CD4-positive, alpha-beta T cell treated with Interleukin-10 for 1 hour (primary cell): ENCODE measurements around the gene FRMD5.
A peak's percentile ranks its signal among the peaks of the same experiment; 100 is the strongest.
"Not testable (repeated sequence)": the region's sequence is repeated elsewhere in the genome, so short reads cannot be mapped to it uniquely, and the experiment has no call there.

Experiments
- DNase-seq: peaks from one replicate; pipeline ENCODE4 v3.0.0-alpha.2; 2020

The FRMD5 gene

GRCh38 chr15:43880406-43881194 lies 314.5 kb downstream of the FRMD5 start:
- DNase-seq, result no peak

- no peak for DNase-seq
These were observed 315.4 kb downstream of the FRMD5 start for GRCh38 chr15:43879386-43880355.

DNA sequence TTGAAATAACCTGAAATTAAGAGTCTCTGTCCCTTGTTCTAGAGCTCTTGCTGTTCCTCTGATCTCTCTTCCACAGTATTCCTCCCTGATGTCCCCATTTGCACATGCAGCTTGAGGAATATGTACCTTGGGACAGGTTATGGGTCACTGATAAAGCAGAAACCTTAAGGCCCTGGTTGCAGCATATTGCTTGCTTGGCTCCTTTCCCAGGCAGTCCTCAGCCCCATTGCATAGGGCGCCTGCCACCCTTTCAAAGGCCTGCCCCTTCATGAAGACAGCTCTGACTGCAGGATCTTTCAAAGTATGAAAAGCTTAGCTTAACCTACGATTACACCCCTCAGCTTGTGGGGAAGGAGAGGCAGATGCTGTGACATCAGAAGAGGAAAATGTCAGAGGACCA lies 316.6 kb downstream of the FRMD5 start:
- DNase-seq, result no peak

DNA sequence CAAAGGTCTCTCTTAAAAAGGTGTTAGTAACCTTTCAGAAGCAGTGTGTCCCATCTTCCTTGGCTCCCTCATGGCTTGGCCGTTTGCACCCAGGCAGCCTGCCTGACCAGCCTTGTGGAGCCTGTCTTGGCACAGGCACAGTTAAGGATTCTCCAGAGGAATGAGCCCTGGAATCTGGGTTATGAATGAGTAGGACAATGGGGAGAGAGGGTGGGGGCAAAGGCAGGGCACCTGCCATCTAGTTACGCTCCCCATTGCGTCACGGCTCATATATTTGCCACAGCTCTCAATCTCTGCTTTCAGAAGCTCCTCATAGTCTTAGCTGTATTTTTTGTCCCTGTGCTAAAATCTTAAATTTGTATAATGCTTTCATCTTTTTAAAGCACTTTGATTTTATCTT lies 317.7 kb downstream of the FRMD5 start:
- no peak for DNase-seq

DNA sequence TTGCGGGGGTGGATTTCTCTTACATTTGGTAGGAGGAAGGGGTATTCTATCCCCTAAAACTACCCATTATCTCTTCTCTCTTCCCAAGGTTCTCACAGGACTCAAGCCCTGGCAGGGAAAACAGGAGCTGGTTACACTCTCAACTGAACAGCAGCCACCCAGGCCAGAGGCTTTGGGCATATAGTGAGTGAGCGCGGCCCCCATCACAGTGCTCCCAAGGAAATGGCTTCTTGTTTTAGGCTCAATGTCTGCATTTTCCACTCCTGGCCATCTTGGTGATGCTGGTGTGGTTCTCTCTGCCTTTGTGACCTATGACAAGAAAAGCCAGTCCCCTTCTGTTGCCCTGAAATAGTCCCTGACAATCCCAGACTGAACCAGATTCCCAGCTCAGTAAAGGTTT lies 318.2 kb downstream of the FRMD5 start:
- DNase-seq, result no peak

DNA sequence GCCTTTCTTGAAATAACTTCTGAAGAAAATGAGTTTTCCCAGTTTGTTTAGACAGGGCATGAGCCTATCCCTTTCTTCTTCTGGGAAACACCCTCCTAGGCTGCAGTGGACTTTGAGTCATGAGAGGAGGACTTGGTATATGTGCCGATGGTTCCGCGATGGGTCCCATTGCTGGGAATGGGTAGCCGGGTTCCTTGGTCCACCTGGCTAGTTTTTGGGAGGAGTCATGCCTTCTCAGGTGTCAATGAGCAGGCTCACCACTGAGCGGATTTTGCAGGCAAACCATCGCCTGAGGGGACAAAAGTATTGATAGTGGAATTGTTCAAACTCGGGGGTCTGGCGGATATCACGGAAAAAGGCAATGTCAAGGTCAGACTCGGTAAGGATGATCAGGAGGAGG lies 321.4 kb downstream of the FRMD5 start:
- no peak for DNase-seq

DNA sequence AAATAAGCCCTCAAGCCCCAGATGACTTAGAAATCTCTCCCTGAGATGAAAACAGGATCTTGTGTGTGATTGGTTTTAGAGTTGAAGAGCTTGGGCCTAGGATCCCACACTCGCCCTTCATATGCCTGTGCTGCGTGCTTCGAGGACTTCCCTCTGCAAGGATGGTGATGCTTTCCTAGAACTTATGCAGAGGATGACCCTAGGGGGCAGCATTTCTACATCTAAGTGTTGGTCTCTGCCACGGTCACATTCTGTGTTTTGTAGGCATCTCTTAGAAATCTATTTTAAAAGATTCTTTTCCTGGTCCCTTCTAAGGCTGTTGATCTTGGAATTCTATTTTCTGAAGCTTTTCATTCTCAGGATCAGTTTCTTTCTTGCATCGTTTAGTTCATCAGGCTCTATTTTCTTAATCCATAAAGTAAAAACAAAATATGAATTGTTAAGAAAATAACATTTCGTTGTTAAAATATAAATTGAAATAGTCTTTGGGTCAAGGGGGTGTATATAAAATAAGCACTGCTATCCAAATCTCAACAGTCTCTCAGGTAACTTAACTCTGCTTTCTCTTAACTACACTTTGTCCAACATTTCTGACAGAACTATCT lies 322.6 kb downstream of the FRMD5 start:
- peak; percentile 22 for DNase-seq

DNA sequence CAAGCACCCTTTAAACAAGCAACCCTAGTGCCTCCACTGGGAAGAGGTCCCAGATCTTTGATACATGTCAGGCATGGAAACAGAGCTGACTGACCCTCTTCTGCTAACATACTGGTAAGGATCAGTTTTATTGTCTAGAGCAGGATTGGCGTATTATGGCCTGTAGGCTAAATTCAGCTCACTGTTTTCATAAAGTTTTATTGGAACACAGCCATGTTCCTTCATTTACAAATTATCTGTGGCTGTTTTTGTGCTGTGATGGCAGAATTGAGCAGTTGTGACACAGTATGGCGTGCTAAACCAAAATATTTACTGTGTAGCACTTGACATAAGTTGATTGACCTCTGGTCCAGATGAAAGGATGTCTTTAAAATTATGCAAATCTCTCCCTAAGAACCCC lies 323.2 kb downstream of the FRMD5 start:
- DNase-seq, result no peak

GRCh38 chr15:43868406-43868805 lies 326.7 kb downstream of the FRMD5 start:
- no peak for DNase-seq

DNA sequence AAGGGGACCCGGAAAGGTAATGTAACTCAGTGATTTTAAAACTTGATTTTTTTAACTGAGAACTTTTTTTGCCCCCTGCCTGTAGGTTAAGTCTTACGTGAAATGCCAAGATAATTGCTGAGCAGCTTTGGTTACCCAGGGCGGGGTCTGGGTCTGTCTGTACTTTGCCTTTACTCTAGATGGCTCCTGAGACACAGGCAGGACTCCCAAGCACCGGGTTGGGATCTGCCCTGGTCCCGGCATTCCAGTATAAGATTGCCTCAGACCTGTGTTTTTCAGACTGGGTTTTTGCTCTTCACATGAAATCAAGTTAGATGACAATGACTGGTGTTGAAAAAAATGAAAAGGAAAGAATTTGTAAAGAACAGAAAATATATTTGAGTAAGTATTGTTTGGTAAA lies 328.0 kb downstream of the FRMD5 start:
- DNase-seq, result no peak

DNA sequence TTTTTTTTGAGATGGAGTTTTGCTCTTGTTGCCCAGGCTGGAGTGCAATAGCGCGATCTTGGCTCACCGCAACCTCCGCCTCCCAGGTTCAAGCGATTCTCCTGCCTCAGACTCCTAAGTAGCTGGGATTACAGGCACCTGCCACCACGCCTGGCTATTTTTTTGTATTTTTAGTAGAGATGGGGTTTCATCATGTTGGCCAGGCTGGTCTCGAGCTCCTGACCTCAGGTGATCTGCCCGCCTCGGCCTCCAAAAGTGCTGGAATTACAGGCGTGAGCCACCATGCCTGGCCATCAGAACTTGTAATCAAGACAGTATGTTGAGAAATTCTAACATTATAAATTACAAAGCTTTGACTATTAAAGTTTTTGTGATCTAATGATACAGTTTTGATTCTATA lies 328.4 kb downstream of the FRMD5 start:
- DNase-seq, result not testable (repeated sequence)

DNA sequence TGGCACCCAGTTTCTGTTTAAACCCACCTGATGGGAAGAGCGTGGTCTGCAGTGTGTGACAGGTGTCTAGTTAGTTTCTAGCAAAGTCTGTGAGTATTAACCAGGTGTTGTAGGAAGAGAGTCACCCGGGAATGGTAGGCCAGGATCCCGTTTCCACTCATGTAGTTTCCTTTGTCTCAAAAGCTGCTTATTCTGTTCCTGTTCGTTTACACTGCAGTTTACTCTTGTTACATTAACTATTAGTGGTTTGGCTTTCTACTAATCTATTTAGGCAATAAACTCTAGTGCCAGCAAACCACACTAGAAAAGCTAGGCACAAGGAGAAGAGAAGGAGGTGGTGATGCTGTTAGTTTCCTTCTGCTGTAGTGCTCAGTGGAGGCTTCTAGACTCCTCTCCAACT lies 335.5 kb downstream of the FRMD5 start:
- DNase-seq, result no peak

- no peak for DNase-seq
These were observed 340.3 kb downstream of the FRMD5 start for GRCh38 chr15:43854801-43855200.

GRCh38 chr15:43852607-43853006 lies 342.5 kb downstream of the FRMD5 start:
- DNase-seq, result no peak

- DNase-seq, result no peak
These were observed 343.8 kb downstream of the FRMD5 start for GRCh38 chr15:43851251-43851650.

DNA sequence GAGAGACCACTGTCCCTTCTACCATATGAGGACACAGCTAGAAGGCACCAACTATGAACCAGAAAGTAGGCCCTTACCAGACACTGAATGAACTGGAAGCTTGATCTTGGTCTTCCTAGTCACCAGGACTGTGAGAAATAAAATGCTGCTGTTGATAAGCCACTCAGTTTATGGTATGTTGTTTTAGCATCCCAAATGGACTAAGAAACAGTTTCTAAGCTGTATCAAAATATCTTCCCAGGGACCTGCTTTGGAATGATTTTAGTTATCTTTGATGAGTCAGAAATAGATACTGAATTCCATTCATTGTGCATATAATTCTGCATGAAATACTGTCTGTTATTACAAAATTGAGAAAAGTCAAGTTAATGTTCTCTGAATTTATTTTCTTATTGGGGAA lies 349.6 kb downstream of the FRMD5 start:
- no peak for DNase-seq

DNA sequence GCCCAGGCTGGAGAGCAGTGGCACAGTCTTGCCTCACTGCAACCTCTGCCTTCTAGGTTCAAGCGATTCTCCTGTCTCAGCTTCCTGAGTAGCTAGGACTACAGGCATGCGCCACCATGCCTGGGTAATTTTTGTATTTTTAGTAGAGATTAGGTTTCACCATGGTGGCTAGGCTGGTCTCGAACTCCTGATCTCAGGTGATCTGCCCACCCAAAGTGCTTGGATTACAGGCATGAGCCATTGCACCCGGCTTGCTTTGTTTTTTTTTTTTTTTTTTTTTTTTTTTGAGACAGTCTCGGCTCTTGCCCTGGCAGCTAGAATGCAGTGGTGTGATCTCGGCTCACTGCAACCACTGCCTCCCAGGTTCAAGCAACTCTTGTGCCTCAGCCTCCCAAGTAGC lies 362.6 kb downstream of the FRMD5 start:
- not testable (repeated sequence) for DNase-seq

DNA sequence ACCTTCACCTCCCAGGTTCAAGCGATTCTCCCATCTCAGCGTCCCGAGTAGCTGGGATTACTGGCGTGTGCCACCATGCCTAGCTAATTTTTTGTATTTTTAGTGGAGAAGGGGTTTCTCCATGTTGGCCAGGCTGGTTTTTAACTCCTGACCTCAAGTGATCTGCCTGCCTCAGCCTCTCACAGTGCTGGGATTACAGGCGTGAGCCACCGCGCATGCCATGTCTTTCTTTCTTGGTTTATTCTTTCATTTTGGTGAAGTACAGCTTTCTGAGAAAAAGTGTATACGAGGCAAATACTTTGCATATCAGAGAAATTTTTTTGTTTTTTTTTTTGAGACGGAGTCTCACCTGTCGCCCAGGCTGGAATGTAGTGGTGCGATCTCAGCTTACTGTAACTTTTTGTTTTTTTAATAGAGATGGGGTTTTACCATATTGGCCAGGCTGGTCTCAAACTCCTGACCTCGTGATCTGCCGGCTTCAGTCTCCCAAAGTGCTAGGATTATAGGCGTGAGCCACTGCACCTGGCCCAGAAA lies 363.5 kb downstream of the FRMD5 start:
- DNase-seq, result not testable (repeated sequence)

GRCh38 chr15:43830691-43831275 lies 364.3 kb downstream of the FRMD5 start:
- DNase-seq, result not testable (repeated sequence)

DNA sequence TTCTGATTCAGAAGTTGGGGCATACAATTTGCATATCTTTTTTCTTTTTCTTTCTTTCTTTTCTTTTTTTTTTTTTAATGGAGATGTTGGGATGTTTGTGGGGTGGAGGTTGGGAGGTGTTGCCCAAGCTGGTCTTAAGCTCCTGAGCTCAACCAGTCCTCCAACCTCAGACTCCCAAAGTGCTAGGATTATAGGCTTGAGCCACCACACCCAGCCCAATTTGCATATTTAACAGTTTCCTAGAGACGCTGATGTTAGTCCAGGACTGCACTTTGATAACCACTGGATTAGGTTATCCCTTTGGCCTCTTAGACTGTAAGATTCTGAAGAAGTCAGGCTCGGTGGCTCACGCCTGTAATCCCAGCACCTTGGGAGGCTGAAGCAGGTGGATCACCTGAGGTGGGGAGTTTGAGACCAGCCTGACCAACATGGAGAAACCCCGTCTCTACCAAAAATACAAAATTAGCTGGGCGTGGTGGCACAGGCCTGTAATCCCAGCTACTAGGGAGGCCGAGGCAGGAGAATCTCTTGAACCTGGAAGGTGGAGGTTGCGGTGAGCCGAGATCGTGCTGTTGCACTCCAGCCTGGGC lies 365.0 kb downstream of the FRMD5 start:
- not testable (repeated sequence) for DNase-seq

- peak; percentile 21 for DNase-seq
These were observed 366.9 kb downstream of the FRMD5 start for GRCh38 chr15:43828061-43828657.
